T-helper 1 cell treated with Interleukin-12 subunit alpha and Interleukin-12 subunit beta and Interleukin-4 antibody, amounts not matched to agents 30 μg/mL and 1 μg/mL, for 36 hours (primary cell): ENCODE results near the gene GPC2.
"Not testable (repeated sequence)": the region's sequence is repeated elsewhere in the genome, so short reads cannot be mapped to it uniquely, and the experiment has no call there.

Source experiments
- H3K27ac Mint-ChIP-seq: one replicate; pipeline ENCODE4 v1.8.0; 2021; ENCODE audit warnings: mild to moderate bottlenecking, mixed read lengths
- H3K27me3 Mint-ChIP-seq: one replicate; pipeline ENCODE4 v1.8.0; 2021; ENCODE audit warnings: low read depth, mixed read lengths
- H3K36me3 Mint-ChIP-seq: one replicate; pipeline ENCODE4 v1.8.0; 2021; ENCODE audit warnings: low read depth, mixed read lengths
- H3K4me1 Mint-ChIP-seq: one replicate; pipeline ENCODE4 v1.8.0; 2021; ENCODE audit warnings: low read depth, mixed read lengths
- H3K4me3 Mint-ChIP-seq: one replicate; pipeline ENCODE4 v1.8.0; 2021; ENCODE audit warnings: mild to moderate bottlenecking, moderate library complexity, mixed read lengths
- H3K9me3 Mint-ChIP-seq: one replicate; pipeline ENCODE4 v1.8.0; 2021; ENCODE audit warnings: mixed read lengths

The GPC2 gene, protein sequence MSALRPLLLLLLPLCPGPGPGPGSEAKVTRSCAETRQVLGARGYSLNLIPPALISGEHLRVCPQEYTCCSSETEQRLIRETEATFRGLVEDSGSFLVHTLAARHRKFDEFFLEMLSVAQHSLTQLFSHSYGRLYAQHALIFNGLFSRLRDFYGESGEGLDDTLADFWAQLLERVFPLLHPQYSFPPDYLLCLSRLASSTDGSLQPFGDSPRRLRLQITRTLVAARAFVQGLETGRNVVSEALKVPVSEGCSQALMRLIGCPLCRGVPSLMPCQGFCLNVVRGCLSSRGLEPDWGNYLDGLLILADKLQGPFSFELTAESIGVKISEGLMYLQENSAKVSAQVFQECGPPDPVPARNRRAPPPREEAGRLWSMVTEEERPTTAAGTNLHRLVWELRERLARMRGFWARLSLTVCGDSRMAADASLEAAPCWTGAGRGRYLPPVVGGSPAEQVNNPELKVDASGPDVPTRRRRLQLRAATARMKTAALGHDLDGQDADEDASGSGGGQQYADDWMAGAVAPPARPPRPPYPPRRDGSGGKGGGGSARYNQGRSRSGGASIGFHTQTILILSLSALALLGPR

DNA sequence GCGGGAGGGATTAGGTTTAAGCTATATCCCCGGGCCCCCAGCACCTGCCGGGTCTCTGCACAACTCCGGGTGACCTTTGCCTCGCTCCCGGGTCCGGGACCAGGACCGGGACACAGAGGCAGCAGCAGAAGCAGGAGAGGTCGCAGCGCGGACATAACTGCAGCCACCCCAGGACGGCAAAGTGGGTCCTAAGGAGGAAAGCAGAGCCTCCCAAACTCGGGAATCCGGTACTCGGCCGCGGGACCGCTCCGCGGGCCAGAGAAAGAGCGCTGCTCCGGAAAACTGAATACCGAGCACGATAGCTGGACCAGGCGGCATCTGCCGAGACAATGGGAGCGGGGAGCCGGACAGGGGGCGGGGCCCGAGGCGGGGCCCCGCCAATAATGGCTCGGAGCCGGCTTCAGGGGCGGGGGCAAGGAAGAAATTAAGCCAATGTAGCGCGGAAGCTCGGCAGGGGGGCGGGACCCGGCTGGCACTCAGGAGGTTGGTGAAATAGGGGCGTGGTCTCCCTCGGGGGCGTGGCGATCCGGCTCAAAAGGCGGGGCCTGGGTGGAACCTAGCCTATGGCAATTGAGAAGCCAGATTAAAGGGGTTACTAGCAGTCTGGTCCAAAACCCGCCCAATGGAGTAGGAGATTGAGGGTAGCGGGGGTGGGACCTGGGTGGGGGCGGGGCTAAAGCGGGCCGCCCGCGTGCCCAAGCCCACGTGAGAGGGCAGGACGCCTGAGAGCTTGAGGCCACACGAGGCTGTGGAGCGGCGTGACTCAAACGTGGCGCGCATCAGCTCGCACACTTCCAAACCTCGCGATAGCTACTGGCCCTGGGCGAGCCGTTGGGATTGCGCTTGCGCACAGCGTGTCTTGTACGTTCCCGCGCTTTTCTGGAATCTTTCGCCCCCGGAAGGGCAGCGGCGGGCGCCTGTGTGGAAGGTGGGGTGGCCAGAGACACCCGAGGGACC is at the start of gene GPC2, which contains the start of gene STAG3:
Gene GPC2 (minus strand): TSS at position 337 of the 957 bp plus-strand sequence. CDS start 182 bp downstream, at position 155.
Gene STAG3 (plus strand): TSS at position 874 of the 957 bp plus-strand sequence. CDS start 2,639 bp downstream, outside the sequence.
- Mint-ChIP-seq H3K27ac (peak within 1 kb of the TSS; percentile 79), H3K4me1 (peaks cover 34% of the 10 kb centered on the region), H3K36me3 (peaks cover 7% of the 10 kb centered on the region), H3K27me3 (peaks cover 8% of the 10 kb centered on the region), H3K4me3 (peak within 1 kb of the TSS; percentile 77), H3K9me3 (no peaks in the 10 kb centered on the region)

DNA sequence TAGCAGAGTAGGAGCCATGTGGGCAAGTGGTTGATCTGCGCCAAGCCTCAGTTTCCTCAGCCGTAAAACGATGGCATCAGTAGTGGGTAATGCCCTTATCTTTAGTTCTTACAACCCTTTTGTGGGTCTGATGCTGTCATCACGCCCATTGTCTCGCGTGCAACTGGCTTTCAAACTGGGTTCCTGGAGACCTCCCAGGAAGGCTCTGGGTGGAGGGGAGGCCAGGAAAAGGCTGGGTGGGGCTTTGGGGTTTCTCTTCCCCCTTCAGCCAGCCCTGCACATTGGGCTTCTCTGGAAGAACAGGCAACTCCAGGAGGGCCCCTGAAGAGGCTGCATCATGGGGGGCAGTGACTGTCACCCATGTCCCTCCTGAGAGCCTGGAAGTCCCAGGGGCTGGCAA is 47.7 kb upstream of the GPC2 start:
- H3K27ac Mint-ChIP-seq = peak overlapping the region; percentile 20
- peak overlapping the region; percentile 14 for H3K4me3 Mint-ChIP-seq
- peaks cover 38% of the 10 kb centered on the region for H3K4me1 Mint-ChIP-seq
- H3K9me3 Mint-ChIP-seq, H3K27me3 Mint-ChIP-seq: not testable (repeated sequence)
- H3K36me3 Mint-ChIP-seq = peaks cover 42% of the 10 kb centered on the region

DNA sequence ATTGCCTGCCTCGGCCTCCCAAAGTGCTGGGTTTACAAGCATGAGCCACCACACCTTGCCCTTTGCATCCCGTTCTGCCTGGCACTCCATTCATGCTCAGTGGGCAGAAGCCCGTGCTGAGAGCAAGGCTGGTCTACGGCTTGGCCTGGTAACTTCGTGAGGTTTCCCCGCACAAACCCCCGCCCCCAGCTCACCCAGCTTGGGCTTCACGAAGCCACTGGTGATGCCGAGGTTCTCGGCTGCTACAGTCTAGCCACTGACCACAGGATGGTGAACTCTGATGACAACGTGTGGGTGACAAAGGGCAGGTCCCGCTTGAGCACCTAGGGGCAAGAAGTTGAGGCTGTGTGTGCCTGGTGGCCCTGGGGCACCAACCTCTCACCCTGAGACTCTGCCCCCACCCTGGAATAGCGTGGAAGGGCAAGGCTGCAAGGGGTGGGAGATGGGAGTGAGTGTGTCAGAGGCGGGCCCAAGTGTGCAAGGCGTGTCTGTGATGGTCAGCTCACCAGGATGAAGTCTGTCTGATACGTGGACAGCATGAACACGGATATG is 46.3 kb upstream of the GPC2 start:
- H3K9me3 Mint-ChIP-seq, H3K27me3 Mint-ChIP-seq, H3K27ac Mint-ChIP-seq: not testable (repeated sequence)
- Mint-ChIP-seq H3K4me1 (peaks cover 43% of the 10 kb centered on the region), H3K36me3 (peaks cover 46% of the 10 kb centered on the region), H3K4me3 (peak overlapping the region; percentile 96)

DNA sequence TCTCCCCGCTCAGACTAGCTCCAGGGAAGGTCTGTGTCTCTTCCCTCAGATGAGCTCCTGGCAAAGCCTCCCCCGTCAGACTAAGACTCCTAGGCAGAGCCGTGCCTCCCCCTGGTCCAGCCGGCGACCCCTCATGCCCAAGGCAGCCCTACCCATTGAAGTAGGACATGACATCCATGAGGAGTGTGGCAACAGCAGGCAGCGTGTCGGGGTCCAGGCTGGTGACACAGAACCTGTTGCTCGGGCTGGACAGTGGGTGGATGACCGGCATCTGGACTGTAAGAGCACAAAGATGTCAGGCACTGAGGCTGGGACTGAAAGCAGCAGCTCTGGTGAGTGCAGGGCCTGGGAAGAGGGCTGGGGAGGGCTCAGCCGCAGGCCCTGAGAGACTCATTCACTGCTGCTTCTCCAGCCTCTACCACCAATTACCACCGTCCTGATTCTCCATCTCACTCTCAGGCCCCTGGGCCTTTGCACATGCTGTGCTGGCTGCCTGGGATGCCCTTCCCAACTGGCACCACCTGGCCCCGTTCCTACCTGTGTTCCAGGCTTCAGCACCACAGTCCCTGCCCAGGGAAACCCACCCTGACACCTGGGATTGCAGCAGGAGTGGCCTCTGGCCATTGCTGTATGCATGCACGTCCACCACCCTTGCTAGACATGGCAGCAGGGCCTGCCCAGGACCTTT is 45.4 kb upstream of the GPC2 start:
- H3K4me1 Mint-ChIP-seq = peaks cover 47% of the 10 kb centered on the region
- peak overlapping the region; percentile 96 for H3K4me3 Mint-ChIP-seq
- H3K27me3 Mint-ChIP-seq = no peaks in the 10 kb centered on the region
- no peaks in the 10 kb centered on the region for H3K9me3 Mint-ChIP-seq
- peaks cover 42% of the 10 kb centered on the region for H3K36me3 Mint-ChIP-seq
- H3K27ac Mint-ChIP-seq = peak overlapping the region; percentile 98

DNA sequence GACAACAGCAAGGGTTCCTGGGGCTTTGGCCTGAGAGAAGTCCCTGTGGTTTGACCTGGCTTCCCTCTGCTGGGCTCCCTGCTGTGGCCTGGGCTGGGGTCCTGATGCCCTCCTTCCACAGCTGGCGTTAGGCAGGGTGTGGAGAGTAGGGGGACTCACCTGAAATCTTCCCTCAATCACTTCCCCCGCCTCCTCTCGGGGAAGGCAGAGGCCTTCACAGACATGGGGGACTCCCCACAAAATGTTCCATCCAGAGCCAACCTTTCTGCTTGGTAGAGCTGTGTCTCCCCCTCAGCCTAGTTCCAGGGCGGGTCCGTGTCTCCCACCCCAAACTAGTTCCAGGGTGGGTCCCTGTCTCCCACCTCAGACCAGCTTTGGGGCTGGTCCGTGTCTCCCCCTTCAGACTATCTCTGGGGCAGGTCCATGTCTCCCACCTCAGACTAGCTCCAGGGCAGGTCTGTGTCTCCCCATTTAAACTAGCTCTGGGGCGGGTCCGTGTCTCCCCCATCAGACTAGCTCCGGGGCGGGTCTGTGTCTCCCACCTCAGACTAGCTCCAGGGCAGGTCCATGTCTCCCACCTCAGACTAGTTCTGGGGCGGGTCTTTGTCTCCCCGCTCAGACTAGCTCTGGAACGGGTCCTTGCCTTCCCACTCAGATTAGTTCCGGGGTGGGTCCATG is 44.7 kb upstream of the GPC2 start:
- Mint-ChIP-seq H3K4me1 (peaks cover 53% of the 10 kb centered on the region), H3K36me3 (peaks cover 42% of the 10 kb centered on the region), H3K27ac (peak overlapping the region; percentile 98)

DNA sequence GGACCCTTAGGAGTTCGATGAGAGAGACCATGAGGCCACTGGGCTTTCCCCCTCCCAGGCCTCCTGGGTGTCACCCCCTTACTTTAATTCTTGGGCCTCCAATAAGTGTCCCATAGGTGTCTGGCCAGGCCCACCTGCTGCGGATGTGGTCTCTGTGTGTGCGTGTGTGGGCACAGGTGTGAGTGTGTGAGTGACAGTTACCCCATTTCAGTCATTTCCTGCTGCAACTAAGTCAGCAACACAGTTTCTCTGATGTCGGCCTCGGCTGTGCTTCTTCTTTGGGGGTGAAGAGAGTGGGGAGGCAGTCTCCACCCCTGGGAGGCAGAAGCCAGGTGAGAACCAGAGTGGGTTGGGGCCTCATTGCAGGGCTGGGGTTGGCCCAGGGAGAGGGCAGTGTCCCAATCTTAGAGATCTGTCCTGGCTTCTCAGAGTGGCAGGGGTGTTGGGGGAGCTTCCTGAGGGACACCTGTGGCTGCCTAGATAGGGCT is 44.1 kb upstream of the GPC2 start:
- Mint-ChIP-seq H3K4me3 (peak overlapping the region; percentile 96), H3K9me3 (no peaks in the 10 kb centered on the region), H3K27me3 (no peaks in the 10 kb centered on the region), H3K4me1 (peaks cover 54% of the 10 kb centered on the region), H3K36me3 (peaks cover 42% of the 10 kb centered on the region), H3K27ac (peak overlapping the region; percentile 98)

More for the DNA sequence above, 44.7 kb upstream of the GPC2 start:
- no peaks in the 10 kb centered on the region for H3K27me3 Mint-ChIP-seq
- peak overlapping the region; percentile 96 for H3K4me3 Mint-ChIP-seq
- no peaks in the 10 kb centered on the region for H3K9me3 Mint-ChIP-seq

DNA sequence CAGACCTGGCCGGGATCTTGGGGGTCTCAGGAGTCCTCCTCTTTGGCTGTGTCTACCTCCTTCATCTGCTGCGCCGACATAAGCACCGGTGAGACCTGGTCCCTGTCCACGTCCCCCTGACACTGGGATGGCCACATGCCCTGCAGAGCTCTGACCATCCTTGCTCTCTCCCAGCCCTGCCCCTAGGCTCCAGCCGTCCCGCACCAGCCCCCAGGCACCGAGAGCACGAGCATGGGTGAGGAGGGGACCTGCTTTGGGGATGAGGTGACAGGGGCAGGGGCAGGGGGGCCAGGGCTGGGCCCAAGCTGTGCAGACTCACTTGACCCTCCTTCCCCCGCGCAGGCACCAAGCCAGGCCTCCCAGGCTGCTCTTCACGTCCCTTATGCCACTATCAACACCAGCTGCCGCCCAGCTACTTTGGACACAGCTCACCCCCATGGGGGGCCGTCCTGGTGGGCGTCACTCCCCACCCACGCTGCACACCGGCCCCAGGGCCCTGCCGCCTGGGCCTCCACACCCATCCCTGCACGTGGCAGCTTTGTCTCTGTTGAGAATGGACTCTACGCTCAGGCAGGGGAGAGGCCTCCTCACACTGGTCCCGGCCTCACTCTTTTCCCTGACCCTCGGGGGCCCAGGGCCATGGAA is 43.5 kb upstream of the GPC2 start:
- no peaks in the 10 kb centered on the region for H3K9me3 Mint-ChIP-seq
- peak overlapping the region; percentile 96 for H3K4me3 Mint-ChIP-seq
- H3K36me3 Mint-ChIP-seq = peaks cover 42% of the 10 kb centered on the region
- H3K4me1 Mint-ChIP-seq = peaks cover 56% of the 10 kb centered on the region
- H3K27me3 Mint-ChIP-seq = no peaks in the 10 kb centered on the region
- H3K27ac Mint-ChIP-seq = peak overlapping the region; percentile 98

DNA sequence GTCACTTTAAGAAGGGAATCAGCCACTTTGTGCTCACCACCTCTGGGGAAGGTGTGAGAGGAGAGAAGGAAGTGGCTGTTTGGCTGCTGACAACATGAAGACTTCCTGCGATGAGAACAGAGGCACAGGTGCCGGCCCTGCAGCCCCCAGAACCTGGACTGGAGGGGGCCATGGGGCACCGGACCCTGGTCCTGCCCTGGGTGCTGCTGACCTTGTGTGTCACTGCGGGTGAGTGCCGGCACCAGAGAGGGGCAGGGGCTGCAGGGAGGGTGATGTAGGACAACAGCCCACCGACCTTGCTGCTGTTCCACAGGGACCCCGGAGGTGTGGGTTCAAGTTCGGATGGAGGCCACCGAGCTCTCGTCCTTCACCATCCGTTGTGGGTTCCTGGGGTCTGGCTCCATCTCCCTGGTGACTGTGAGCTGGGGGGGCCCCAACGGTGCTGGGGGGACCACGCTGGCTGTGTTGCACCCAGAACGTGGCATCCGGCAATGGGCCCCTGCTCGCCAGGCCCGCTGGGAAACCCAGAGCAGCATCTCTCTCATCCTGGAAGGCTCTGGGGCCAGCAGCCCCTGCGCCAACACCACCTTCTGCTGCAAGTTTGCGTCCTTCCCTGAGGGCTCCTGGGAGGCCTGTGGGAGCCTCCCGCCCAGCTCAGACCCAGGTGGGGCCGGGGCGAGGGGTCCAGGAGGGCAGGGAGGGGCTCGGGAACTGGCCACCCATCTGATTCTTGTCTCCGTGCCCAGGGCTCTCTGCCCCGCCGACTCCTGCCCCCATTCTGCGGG is 42.8 kb upstream of the GPC2 start, which contains the start of gene PVRIG:
Gene PVRIG (plus strand): TSS at position 149 of the 785 bp plus-strand sequence. CDS start 22 bp downstream, at position 171.
- Mint-ChIP-seq H3K4me1 (peaks cover 61% of the 10 kb centered on the region), H3K27ac (peak within 1 kb of the TSS; percentile 98), H3K4me3 (peak within 1 kb of the TSS; percentile 96), H3K36me3 (peaks cover 44% of the 10 kb centered on the region)
- H3K27me3 Mint-ChIP-seq, H3K9me3 Mint-ChIP-seq: not testable (repeated sequence)

DNA sequence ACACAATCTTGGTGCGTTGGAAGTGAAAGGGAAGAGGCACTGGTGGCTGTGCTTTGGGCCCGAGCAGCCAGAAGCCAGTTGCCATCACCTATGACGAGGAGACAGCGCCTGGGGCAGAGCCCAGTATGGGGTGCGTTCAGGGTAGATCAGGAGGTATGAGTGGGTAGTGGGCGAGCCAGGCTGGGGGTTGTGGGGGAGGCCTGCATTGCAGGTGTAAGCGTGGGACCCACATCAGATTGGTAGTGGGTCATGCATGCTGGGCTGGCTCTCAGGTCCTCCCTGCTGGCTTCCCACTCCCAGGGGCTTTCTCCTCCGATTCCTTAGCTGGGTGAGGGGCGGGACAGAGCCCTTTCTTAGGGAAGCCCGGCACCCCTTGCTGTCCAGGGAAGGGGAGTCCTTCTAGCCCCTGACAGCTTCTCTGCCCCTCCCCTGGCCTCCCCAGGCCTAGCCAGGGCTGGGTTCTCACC is 42.1 kb upstream of the GPC2 start:
- H3K27ac Mint-ChIP-seq = peak overlapping the region; percentile 98
- no peaks in the 10 kb centered on the region for H3K9me3 Mint-ChIP-seq
- no peaks in the 10 kb centered on the region for H3K27me3 Mint-ChIP-seq
- H3K4me3 Mint-ChIP-seq = peak overlapping the region; percentile 96
- H3K36me3 Mint-ChIP-seq = peaks cover 40% of the 10 kb centered on the region
- H3K4me1 Mint-ChIP-seq = peaks cover 60% of the 10 kb centered on the region

DNA sequence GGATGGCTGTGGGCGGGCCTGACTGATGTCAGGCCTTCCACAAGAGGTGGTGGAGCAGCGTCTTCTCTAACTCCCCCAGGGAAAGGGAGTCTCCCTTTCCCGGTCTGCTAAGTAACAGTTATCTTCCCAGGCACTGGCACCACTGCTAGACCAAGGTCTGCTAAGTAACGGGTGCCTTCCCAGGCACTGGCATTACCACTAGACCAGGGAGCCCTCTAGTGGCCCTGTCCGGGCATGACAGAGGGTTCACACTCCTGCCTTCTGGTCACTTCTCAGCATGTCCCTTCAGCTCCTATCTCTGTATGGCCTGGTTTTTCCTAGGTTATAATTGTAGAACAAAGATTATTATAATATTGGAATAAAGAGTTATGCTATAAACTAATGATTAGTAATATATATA is 40.8 kb upstream of the GPC2 start:
- Mint-ChIP-seq H3K4me1 (peaks cover 55% of the 10 kb centered on the region), H3K36me3 (peaks cover 31% of the 10 kb centered on the region), H3K27ac (peak overlapping the region; percentile 98)
- H3K27me3 Mint-ChIP-seq, H3K9me3 Mint-ChIP-seq, H3K4me3 Mint-ChIP-seq: not testable (repeated sequence)

DNA sequence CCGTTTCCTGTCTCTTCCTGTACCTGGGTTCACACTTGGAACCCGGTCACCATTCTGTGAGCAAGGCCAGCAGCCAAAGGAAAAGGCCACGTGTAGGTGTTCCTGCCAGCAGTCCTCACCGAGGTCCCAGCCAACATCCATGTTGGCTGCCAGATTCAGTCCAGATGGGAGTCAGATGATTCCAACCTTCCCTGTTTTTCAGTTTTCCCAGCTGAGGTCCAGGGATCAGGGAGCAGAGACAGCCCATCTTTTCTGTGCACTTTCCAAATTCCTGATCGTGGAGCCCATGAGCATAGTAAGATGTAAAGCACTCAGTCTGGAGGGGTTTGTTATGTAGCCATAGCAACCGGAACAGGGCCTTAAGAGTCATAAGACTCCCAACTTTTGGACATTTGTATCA is 38.7 kb upstream of the GPC2 start:
- H3K27ac Mint-ChIP-seq = no peak overlapping the region
- H3K9me3 Mint-ChIP-seq = no peaks in the 10 kb centered on the region
- peaks cover 47% of the 10 kb centered on the region for H3K4me1 Mint-ChIP-seq
- no peaks in the 10 kb centered on the region for H3K27me3 Mint-ChIP-seq
- no peak overlapping the region for H3K4me3 Mint-ChIP-seq
- peaks cover 17% of the 10 kb centered on the region for H3K36me3 Mint-ChIP-seq

DNA sequence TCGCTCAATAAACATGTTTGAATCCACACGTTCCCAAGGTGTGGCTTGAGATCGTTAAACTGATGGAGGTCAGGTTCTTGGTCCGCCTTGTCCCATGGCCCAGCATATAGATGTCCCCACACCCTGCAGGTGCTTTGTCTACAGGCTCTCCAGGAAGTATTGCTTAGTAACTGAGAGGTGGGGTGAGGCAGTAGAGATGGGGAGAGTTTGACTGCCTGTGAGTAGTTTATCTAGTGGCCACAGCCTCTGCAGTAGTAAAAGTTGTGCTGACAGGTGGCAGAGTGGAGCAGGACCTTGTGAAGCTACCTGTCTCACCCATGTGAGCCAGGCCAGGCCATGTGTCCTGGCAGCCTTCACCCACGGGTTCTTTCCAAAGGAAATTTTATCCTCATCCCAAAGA is 37.2 kb upstream of the GPC2 start:
- Mint-ChIP-seq H3K4me3 (peak overlapping the region; percentile 43), H3K4me1 (peaks cover 62% of the 10 kb centered on the region)
- not testable (repeated sequence) for H3K9me3 Mint-ChIP-seq

More for the DNA sequence above, 37.2 kb upstream of the GPC2 start:
- Mint-ChIP-seq H3K27ac (peak overlapping the region; percentile 68), H3K36me3 (peaks cover 10% of the 10 kb centered on the region)
- H3K27me3 Mint-ChIP-seq = not testable (repeated sequence)
